ENCODE measurements around the gene PHF11.

DNA sequence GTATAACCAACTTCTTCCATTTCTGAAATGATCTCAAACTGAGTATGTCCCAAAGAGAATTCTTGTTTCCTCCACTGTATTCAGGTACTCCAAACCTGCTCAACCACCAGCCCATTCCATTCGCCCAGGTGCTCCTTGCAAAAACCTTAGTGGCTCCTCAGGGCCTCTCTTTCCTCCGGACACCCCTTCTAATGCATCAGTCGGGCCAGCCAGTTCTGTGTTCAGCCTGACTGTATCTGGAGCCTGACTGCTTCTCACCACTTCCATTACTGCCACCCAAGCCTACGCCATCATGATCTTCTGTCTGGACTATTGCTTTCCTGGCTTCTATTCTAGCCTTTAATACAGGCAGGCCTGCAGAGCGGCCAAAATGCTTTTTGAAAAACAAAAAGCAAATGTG is 1.5 kb downstream of the PHF11 start:
- TF ChIP-seq, protein P1, sequence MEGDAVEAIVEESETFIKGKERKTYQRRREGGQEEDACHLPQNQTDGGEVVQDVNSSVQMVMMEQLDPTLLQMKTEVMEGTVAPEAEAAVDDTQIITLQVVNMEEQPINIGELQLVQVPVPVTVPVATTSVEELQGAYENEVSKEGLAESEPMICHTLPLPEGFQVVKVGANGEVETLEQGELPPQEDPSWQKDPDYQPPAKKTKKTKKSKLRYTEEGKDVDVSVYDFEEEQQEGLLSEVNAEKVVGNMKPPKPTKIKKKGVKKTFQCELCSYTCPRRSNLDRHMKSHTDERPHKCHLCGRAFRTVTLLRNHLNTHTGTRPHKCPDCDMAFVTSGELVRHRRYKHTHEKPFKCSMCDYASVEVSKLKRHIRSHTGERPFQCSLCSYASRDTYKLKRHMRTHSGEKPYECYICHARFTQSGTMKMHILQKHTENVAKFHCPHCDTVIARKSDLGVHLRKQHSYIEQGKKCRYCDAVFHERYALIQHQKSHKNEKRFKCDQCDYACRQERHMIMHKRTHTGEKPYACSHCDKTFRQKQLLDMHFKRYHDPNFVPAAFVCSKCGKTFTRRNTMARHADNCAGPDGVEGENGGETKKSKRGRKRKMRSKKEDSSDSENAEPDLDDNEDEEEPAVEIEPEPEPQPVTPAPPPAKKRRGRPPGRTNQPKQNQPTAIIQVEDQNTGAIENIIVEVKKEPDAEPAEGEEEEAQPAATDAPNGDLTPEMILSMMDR (IDR thresholded peaks at IDR 0.05; ENCODE audit: extremely low read depth in 1 of 2, insufficient read depth in 1 of 2, low read depth in 1 of 2, low read length in 2 of 2): no peak
- TF ChIP-seq MAX (IDR thresholded peaks at IDR 0.05; ENCODE audit: insufficient read depth, insufficient read length) (no peak), POLR2AphosphoS5 (IDR thresholded peaks at IDR 0.05; ENCODE audit: insufficient read depth, low read depth, low read length) (no peak), EZH2 (IDR thresholded peaks at IDR 0.05; ENCODE audit: borderline replicate concordance, low read depth, low read length, severe bottlenecking) (no peak), POLR2A (IDR thresholded peaks at IDR 0.05; ENCODE audit: low read depth, low read length) (no peak), GATA2 (IDR thresholded peaks at IDR 0.05; ENCODE audit: insufficient read depth, insufficient read length, low read depth, low read length) (no peak), JUN (IDR thresholded peaks at IDR 0.05; ENCODE audit: borderline replicate concordance, insufficient read depth, insufficient read length, low read depth) (no peak), FOS (IDR thresholded peaks at IDR 0.05; ENCODE audit: borderline replicate concordance, insufficient read depth, low read length) (no peak), MYC (IDR thresholded peaks at IDR 0.05; ENCODE audit: low read depth, low read length) (no peak)

Data from endothelial cell of umbilical vein (primary cell).